GM12892 (cell line): Measurements from ENCODE around the gene KCNC1.

Experiments used
- POLR2A ChIP-seq: IDR thresholded peaks from 2 replicates; pipeline ENCODE4 v1.6.1; 2011; ENCODE audit warnings: low read depth, low read length, control low read depth
- POLR2AphosphoS5 ChIP-seq: IDR thresholded peaks from 2 replicates; pipeline ENCODE4 v1.6.1; 2011; ENCODE audit warnings: low read depth, low read length, control low read depth
- TAF1 ChIP-seq: IDR thresholded peaks from 2 replicates; pipeline ENCODE4 v1.6.1; 2011; ENCODE audit warnings: low read depth, mild to moderate bottlenecking, control low read depth, low read length, borderline replicate concordance

DNA sequence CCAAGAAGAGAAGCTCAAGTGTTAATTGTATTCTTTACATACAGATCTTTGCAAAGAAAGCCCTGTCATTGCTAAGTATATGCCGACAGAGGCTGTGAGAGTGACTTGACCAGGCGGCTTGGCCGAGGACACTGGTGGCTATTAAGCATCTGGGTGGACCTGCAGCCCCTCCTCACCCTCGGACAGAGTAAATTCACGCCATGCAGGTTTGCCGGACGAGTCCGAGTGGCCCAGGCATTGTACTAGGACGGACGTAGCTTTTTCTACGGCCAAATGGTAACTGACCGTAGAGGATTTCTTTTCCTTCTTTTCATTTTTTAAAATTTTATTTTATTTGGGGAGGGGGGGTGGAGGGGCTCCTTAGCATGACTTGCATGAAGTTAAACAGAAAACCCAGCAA, 47.0 kb downstream of the KCNC1 start:
- TF ChIP-seq POLR2A (no peak), TAF1 (no peak), POLR2AphosphoS5 (no peak)
